ENCODE measurements around the gene AOC2.

- no peak for TF ChIP-seq POLR2A (IDR thresholded peaks at IDR 0.05)
- TF ChIP-seq CTCF (IDR thresholded peaks at IDR 0.05) = no peak
- TF ChIP-seq POLR2AphosphoS5 (IDR thresholded peaks at IDR 0.05) = no peak
Measured at GRCh38 chr17:42850954-42851353, 6.6 kb downstream of the AOC2 start, which contains the start of gene AOC3.

Data from breast epithelium (tissue), 3 donors.